Heart left ventricle (tissue), 13 donors: Measurements from ENCODE around the gene PIK3IP1.

Source experiments
- POLR2A ChIP-seq, 2 donors: fragments of 450-650 bp; IDR thresholded peaks; one replicate each; pipeline ENCODE4 v1.6.1; 2017; ENCODE audit warnings: antibody characterized with exemption in 2 of 2, mild to moderate bottlenecking in 2 of 2, moderate library complexity in 2 of 2
- TF ChIP-seq, protein P1 (sequence below), 12 donors: fragments of 200-600 bp; sonication (generic) in 4 of 12; IDR thresholded peaks; one replicate each; pipeline versions ENCODE4 v1.5.0 to v1.8.0; 2018 to 2022; ENCODE audit warnings: antibody characterized with exemption in 12 of 12, mild to moderate bottlenecking in 5 of 12
- donor health status: ischemic (EF 13 %, LVEDD 7.1; RV severe dilation, severe dysfunction).
- donor health status: DM: no; HTN: yes; CAD: no.
- donor health status: DM: no; HTN: no; CAD: no.
- donor health status: ischemic (EF 25% LVEDD 6.9; RV normal size, moderate dysfunction).
- donor health status: ischemic (EF 25% LVEDD 5.7; RV mildly dilated, moderate dysfunction).
- donor health status: ischemic (EF 35%, LVEDD 5.7; RV mildly dilated, moderate dysfunction).
- donor health status: nonischemic (EF 11% LVEDD 7.7; RV severe dilation, severe dysfunction).
- donor health status: DM: yes; HTN: yes; CAD: no.
- donor health status: PGD.
- donor health status: ischemic (EF 29% LVEDD 5.4; RV normal size, mild dysfunction).
- donor health status: nonischemic (EF 23%, LVEDD 6.1; RV moderate dilation, normal function).

DNA sequence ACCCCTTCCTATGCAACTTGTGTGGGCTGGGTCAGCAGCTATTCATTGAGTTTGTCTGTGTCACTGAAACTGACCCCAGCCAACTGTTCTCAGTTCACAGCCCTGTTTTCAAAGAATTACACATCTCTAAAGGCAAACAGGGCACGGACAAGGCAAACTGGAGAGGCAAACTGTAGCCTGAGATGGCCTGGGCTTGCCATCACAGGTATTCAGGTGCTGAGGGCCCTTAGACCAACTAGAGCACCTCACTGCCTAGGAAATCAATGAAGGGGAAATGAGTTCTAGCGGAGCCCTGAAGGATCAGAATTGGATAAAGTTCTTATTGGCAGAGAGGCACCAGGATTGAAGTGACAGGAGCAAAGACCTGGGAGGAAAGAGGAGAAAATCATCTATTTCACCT, 24.0 kb downstream of the PIK3IP1 start:
- TF ChIP-seq, protein P1, sequence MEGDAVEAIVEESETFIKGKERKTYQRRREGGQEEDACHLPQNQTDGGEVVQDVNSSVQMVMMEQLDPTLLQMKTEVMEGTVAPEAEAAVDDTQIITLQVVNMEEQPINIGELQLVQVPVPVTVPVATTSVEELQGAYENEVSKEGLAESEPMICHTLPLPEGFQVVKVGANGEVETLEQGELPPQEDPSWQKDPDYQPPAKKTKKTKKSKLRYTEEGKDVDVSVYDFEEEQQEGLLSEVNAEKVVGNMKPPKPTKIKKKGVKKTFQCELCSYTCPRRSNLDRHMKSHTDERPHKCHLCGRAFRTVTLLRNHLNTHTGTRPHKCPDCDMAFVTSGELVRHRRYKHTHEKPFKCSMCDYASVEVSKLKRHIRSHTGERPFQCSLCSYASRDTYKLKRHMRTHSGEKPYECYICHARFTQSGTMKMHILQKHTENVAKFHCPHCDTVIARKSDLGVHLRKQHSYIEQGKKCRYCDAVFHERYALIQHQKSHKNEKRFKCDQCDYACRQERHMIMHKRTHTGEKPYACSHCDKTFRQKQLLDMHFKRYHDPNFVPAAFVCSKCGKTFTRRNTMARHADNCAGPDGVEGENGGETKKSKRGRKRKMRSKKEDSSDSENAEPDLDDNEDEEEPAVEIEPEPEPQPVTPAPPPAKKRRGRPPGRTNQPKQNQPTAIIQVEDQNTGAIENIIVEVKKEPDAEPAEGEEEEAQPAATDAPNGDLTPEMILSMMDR (IDR thresholded peaks at IDR 0.05), result no peak
- TF ChIP-seq POLR2A (IDR thresholded peaks at IDR 0.05), result no peak
